ENCODE results near the gene KIF24. TPM values are rescaled to one million over a fixed set of nuclear protein-coding genes. Genes with fewer than 3 reads are reported as not detected.
"Not testable (repeated sequence)": the region's sequence is repeated elsewhere in the genome, so short reads cannot be mapped to it uniquely, and the experiment has no call there.

The KIF24 gene
- polyA plus RNA-seq, 3 donors from 2014 or later: 0.25 TPM; not detected in 2

DNA sequence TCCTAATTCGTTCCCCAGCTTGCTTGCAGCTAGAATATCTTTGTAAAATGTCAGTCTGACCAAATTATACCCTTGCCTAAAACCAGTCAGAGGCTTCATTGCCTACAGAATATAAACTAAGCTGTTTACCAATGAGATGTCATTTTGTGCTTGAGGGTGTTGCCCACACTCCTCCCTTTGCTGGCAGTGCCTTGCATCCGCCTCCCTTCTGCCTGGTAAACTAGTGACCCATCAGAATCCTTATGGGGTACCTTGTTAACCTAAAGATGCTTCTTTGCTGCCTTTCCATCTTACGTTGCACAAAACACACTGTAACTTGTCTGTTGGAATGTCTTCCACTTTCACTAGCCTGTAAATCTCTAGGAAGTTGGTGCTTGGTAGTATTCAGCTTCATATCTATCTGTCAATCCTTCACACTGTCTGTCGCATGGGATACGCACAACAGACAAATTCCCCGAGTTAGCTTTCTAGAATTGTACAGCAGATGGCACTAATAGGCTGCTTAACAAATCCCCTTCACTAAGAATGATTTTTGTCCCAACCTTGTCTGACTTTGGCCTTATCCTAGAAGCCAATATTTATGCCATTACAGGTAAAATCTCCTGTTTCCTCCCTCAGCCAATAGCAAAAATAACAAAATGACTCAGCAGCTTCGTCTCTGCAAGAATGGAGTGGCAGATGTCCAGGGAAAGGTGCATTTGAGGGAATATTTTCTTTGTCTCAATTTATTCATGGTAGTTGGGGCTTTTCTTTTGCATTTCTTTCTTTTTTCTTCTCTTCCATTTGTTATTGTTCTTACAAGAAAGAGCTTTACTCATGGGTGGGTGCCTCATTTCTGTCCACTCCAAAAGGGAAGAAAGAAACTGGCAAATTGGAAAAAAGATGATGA, 3.3 kb upstream of the KIF24 start:
- Mint-ChIP-seq H3K4me1 (peaks cover 35 to 47% of the 10 kb centered on the region in 2 donors), H3K27ac (peak overlapping the region in 4 of 6 donors; percentile 25 to 35 (median 30)), H3K27me3 (ENCODE audit: low read depth in 3 of 3) (peaks cover 6 to 12% (median 9%) of the 10 kb centered on the region in 3 donors), H3K36me3 (no peaks in the 10 kb centered on the region), H3K4me3 (peak overlapping the region in 3 of 5 donors; percentile 7 to 42 (median 12)), H3K9me3 (no peaks in the 10 kb centered on the region)
- peak in 2 of 3 donors; percentile 9 to 11 for DNase-seq

- Mint-ChIP-seq H3K4me3 (peak overlapping the region in 4 of 5 donors; percentile 14 to 63 (median 35)), H3K27me3 (ENCODE audit: low read depth in 3 of 3) (peaks cover 6 to 12% (median 9%) of the 10 kb centered on the region in 3 donors), H3K9me3 (no peaks in the 10 kb centered on the region), H3K27ac (peak overlapping the region in 3 of 6 donors; percentile 17 to 56 (median 25)), H3K36me3 (no peaks in the 10 kb centered on the region), H3K4me1 (peaks cover 35 to 48% of the 10 kb centered on the region in 2 donors)
- DNase-seq: no peak
Observed at GRCh38 chr9:34331196-34331595, 2.1 kb upstream of the KIF24 start.

DNA sequence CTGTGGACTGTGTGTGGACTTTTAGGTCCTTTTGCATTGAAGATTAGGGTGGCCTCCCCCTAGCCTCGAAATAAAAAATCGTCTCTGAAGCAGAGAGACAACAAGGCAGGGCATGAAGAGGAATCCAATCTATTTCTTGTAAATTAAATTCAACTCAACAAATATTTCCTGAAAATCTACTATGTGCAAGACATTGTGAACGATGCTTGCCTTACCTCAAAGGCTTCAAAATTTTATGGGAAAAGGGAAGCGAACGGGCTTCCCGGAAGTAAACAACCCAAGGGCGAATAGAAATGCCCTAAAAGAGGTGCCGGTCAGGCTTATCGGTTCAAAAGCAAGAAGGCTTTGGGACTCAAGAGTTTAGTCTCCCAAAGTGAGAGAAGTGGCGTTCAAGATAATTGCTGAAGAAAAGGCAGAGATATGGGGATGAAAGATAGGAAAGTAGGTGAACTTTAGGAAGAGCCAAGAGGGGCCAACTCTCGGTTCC, 525 bp downstream of the KIF24 start:
- H3K27me3 Mint-ChIP-seq (ENCODE audit: low read depth in 3 of 3): peaks cover 6 to 12% (median 7%) of the 10 kb centered on the region in 3 donors
- no peaks in the 10 kb centered on the region for H3K9me3 Mint-ChIP-seq
- no peaks in the 10 kb centered on the region for H3K36me3 Mint-ChIP-seq
- peak overlapping the region; percentile 95 to 99 (median 98) for H3K27ac Mint-ChIP-seq
- H3K4me1 Mint-ChIP-seq: peaks cover 28 to 48% of the 10 kb centered on the region in 2 donors
- DNase-seq: no peak
- peak overlapping the region; percentile 94 to 98 (median 97) for H3K4me3 Mint-ChIP-seq

GRCh38 chr9:34326690-34327089, 2.4 kb downstream of the KIF24 start:
- Mint-ChIP-seq H3K9me3 (no peaks in the 10 kb centered on the region), H3K27ac (peak overlapping the region in 1 of 6 donors; percentile 64), H3K36me3 (no peaks in the 10 kb centered on the region), H3K4me3 (no peak overlapping the region), H3K4me1 (peaks cover 24 to 40% of the 10 kb centered on the region in 2 donors), H3K27me3 (ENCODE audit: low read depth in 3 of 3) (peaks cover 6 to 10% (median 7%) of the 10 kb centered on the region in 3 donors)
- DNase-seq: no peak

DNA sequence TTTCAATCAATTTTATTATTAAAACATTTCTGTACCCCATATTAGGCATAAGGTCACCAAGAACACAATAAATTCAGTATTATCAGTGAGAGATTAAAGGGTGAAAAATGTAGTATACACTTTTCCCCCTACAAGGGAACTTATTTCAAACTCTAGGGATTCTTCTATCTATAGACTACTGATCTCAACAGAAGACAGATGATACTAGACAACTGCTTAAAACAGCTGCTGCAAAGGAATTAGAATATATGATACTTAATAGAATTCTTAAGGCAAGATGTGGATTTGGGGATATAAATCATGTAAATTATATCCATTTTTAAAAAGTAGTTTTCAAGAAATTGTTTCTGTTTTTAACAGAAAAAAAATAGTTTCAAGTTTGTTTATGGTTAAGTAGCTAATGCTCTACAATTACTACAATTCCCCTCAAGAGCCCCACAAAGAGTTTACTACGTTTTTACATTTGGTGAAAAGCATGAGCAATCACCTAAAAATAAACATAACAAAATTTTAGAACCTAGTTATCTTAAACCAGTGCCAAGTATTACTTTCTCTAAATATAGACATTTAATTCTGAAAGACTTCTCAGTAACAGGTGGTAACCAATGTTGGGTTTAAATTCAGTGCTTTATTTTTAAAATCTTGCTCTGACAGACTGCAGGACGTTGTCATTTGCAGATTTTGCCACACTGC, 6.0 kb downstream of the KIF24 start:
- Mint-ChIP-seq H3K27ac (no peak overlapping the region), H3K36me3 (no peaks in the 10 kb centered on the region), H3K4me1 (peaks cover under 1 to 8% of the 10 kb centered on the region in 2 donors), H3K9me3 (no peaks in the 10 kb centered on the region), H3K27me3 (ENCODE audit: low read depth in 3 of 3) (peaks cover 0 to under 1% (median 0%) of the 10 kb centered on the region in 3 donors), H3K4me3 (no peak overlapping the region)
- no peak for DNase-seq

DNA sequence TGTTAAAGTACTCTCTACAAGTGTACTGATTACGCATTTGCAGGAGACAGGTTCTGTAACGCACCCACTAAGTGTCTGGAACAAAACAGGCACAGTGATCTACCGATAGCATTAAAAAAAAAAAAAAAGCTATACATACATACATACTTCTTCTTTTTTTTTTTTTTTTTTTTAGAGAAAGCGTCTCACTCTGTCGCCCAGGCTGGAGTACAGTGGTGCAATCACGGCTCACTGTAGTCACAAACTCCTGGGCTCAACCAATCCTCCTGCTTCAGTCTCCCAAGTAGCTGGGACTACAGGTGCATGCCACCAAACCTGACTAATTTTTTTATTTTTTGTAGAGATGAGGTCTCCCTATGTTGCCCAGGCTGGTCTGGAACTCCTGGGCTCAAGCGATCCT, 7.6 kb downstream of the KIF24 start:
- no peaks in the 10 kb centered on the region for H3K27me3 Mint-ChIP-seq (ENCODE audit: low read depth in 3 of 3)
- no peaks in the 10 kb centered on the region for H3K4me1 Mint-ChIP-seq
- H3K36me3 Mint-ChIP-seq: no peaks in the 10 kb centered on the region
- H3K27ac Mint-ChIP-seq: no peak overlapping the region
- no peak overlapping the region for H3K4me3 Mint-ChIP-seq
- H3K9me3 Mint-ChIP-seq: no peaks in the 10 kb centered on the region
- no peak for DNase-seq

DNA sequence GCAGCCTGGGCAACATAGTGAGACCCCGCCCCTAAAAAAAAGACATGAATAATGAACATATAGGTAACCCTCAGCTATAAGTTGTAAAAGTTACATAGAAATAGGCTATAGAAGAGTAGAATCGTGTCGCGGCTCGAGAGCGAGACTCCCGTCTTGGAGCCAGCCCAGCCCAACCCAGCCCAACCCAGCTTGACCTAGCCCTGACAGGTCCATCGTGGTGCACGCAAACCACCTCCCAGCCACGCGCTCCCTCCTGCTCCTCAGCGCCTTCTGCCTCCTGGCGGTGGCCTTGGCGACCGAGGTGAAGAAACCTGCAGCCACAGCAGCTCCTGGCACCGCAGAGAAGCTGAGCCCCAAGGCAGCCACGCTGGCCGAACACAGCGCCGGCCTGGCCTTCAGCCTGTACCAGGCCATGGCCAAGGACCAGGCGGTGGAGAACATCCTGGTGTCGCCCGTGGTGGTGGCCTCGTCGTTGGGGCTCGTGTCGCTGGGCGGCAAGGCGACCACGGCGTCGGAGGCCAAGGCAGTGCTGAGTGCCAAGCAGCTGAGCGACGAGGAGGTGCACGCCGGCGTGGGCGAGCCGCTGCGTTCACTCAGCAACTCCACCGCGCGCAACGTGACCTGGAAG, 10.8 kb downstream of the KIF24 start:
- H3K27me3 Mint-ChIP-seq (ENCODE audit: low read depth in 3 of 3): no peaks in the 10 kb centered on the region

GRCh38 chr9:34317436-34317835, 11.6 kb downstream of the KIF24 start:
- Mint-ChIP-seq H3K27me3 (ENCODE audit: low read depth in 3 of 3) (no peaks in the 10 kb centered on the region), H3K4me3 (no peak overlapping the region), H3K4me1 (no peaks in the 10 kb centered on the region), H3K36me3 (no peaks in the 10 kb centered on the region), H3K27ac (no peak overlapping the region), H3K9me3 (no peaks in the 10 kb centered on the region)
- DNase-seq: no peak

More for the DNA sequence above, 10.8 kb downstream of the KIF24 start:
- Mint-ChIP-seq H3K9me3 (no peaks in the 10 kb centered on the region), H3K27ac (no peak overlapping the region), H3K4me1 (no peaks in the 10 kb centered on the region), H3K4me3 (no peak overlapping the region), H3K36me3 (no peaks in the 10 kb centered on the region)
- no peak for DNase-seq

DNA sequence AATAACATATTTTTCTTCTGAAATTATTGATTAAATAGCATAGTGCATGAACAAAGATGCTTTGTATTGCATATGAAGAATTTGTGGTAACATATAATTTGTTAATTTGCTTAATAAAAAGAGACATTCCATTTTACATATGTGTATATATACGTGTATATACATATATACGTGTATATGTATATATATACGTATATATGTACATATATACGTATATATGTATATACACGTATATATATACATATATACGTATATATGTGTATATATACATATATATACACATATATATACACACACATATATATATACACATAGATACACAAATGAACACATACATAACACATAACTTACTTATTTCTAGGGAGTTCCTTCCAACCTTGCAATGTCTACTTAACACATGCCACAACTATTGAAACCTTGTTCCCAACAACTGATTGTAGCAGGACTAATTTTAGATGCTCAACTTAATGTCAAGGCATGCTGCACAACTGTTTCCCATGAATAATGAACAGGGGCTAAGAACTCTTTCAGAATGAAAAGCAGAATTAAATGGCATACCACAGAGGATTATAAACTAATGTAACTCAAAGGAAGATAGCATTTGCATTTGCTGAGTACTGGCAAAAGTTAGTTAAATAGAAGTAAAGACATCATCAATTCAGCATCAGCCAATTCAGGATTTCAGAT, 17.4 kb downstream of the KIF24 start:
- H3K9me3 Mint-ChIP-seq: no peaks in the 10 kb centered on the region
- H3K4me3 Mint-ChIP-seq: no peak overlapping the region
- no peaks in the 10 kb centered on the region for H3K4me1 Mint-ChIP-seq
- no peak overlapping the region for H3K27ac Mint-ChIP-seq
- no peak for DNase-seq
- no peaks in the 10 kb centered on the region for H3K27me3 Mint-ChIP-seq (ENCODE audit: low read depth in 3 of 3)
- H3K36me3 Mint-ChIP-seq: no peaks in the 10 kb centered on the region

GRCh38 chr9:34310215-34310614, 18.9 kb downstream of the KIF24 start:
- H3K4me1 Mint-ChIP-seq: no peaks in the 10 kb centered on the region
- H3K4me3 Mint-ChIP-seq: no peak overlapping the region
- H3K27me3 Mint-ChIP-seq (ENCODE audit: low read depth in 3 of 3): no peaks in the 10 kb centered on the region

DNA sequence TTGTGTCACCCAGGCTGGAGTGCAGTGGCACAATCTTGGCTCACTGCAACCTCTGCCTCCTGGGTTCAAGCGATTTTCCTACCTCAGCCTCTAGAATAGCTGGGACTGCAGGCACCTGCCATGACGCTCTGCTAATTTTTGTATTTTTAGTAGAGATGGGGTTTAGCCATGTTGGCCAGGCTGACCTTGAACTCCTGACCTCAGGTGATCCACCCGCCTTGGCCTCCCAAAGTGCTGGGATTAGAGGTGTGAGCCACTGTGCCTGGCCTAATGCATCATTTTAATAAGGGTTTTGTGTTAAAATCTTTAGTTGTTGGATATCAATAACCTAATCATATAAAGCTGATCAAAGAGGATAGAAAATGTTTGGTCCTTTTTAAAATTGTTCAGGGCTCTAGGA, 20.8 kb downstream of the KIF24 start:
- H3K4me3 Mint-ChIP-seq; H3K9me3 Mint-ChIP-seq; H3K27me3 Mint-ChIP-seq (ENCODE audit: low read depth in 3 of 3); DNase-seq; H3K4me1 Mint-ChIP-seq; H3K27ac Mint-ChIP-seq; H3K36me3 Mint-ChIP-seq: not testable (repeated sequence)

More at GRCh38 chr9:34310215-34310614, 18.9 kb downstream of the KIF24 start:
- no peak for DNase-seq
- no peaks in the 10 kb centered on the region for H3K36me3 Mint-ChIP-seq
- H3K27ac Mint-ChIP-seq: no peak overlapping the region
- no peaks in the 10 kb centered on the region for H3K9me3 Mint-ChIP-seq

- H3K4me3 Mint-ChIP-seq; H3K4me1 Mint-ChIP-seq; DNase-seq; H3K9me3 Mint-ChIP-seq; H3K27ac Mint-ChIP-seq; H3K27me3 Mint-ChIP-seq (ENCODE audit: low read depth in 3 of 3); H3K36me3 Mint-ChIP-seq: not testable (repeated sequence)
Observed at GRCh38 chr9:34301064-34301463, 28.0 kb downstream of the KIF24 start.

DNA sequence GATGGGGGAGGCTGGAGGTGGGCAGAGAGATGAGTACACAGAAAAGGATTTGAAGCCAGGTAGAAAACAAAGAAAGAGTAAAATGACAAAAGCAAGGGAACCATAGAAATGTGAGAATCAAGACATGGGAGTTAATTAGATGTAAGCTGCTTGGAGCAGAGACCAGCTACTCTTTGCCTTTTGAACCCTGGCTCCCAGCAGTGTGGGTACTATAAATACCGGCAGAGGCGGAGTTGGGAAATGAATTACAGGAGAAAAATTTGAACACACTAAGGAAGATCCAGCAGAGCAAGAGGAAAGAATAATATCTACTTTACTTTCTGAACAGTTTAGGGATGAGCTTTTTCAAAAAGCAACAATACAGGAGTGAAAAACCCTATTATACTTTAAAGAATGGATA, 36.5 kb downstream of the KIF24 start:
- no peak overlapping the region for H3K27ac Mint-ChIP-seq
- H3K36me3 Mint-ChIP-seq: peaks cover 0 to 3% (median 0%) of the 10 kb centered on the region in 3 donors
- no peaks in the 10 kb centered on the region for H3K9me3 Mint-ChIP-seq
- H3K4me1 Mint-ChIP-seq: no peaks in the 10 kb centered on the region
- H3K4me3 Mint-ChIP-seq: no peak overlapping the region
- H3K27me3 Mint-ChIP-seq (ENCODE audit: low read depth in 3 of 3): no peaks in the 10 kb centered on the region
- no peak for DNase-seq

Data from immature natural killer cell (primary cell).